ENCODE data around the gene EFHC2. TPM values are rescaled to one million over a fixed set of nuclear protein-coding genes. Genes with fewer than 3 reads are reported as not detected.

The EFHC2 gene, protein sequence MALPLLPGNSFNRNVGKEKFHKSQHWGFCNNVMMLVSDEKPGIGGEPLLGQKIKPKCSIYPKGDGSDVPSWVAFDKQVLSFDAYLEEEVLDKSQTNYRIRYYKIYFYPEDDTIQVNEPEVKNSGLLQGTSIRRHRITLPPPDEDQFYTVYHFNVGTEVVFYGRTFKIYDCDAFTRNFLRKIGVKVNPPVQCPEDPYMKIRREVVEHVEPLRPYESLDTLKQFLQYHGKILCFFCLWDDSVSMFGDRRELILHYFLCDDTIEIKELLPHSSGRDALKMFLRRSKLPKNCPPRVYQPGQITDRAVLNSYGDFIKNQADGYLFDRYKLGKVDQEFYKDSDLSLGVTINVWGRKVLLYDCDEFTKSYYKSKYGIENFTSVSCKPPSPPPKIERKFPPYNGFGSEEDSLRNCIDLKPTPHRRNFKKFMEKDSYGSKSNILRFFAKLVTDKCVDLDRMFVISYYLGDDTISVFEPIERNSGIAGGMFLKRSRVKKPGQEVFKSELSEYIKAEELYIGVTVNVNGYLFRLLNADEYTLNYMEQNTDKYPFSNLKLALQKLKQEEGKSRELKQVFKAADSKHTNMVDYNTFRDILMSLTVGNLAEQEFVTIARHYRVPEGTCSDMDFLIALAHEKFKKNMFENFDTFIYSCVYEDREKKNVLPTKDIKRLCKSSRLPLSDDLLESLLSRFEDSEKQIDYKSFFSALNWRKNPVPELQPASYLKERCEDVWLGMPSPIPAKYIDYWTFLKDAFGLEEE
- total RNA-seq (2021; ENCODE audit: unreplicated experiment) (0.28 TPM), Bru-seq, nascent RNA (percentile 15 among the genes with signal in this experiment), BruChase-seq, experiment 1, labeled RNA remaining after a 2-hour chase (percentile 11 among the genes with signal in this experiment), BruChase-seq, experiment 2, labeled RNA remaining after a 6-hour chase (percentile 12 among the genes with signal in this experiment)
- 0.38 TPM for polyA plus RNA-seq (2012; ENCODE audit: insufficient read length)
- long read RNA-seq, partial matches to known transcripts, result 0 of 1 reads
- long read RNA-seq, other reads (novel, unspliced or antisense), result 0 of 1 reads

DNA sequence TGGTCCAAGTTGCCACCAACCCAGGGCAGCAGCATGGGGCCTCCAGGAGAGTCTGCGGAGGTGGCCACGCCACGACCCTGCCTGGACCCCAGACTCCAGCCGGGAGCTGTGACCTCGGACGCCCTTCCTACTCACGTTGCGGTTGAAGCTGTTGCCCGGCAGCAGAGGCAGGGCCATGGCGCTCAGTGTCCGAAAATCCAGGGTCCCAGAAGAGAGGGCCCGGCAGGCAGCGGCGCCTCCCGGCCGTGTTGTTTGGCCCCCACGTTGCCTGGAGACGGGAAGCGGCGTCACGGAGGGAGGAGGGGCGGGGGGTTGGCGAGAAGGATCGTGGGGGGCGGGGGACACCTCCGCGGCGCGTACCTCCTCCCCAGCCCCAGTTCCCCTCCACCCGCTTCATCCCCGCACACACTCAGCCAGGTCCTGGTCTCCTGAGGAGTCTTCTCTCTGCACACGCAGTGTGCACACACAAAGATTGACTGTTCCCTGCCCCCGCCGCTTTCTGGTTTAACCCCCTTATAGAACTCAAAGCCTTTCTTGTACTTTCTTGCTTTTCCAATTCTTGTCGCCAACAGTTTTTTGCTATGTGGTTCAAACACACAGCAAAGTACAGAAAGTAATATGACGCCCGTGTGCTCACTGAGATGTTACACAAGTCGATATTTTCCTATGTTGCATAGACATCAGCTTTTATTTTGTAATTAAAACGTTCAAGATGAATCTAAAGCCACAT, at the start of gene EFHC2:
TSS of gene EFHC2 (minus strand) at position 261 of the 730 bp plus-strand sequence. CDS start at position 177, 84 bp downstream.
- intact Hi-C loops (cut with micrococcal nuclease; ENCODE audit: unreplicated experiment) (loop anchor here (1.0 kb wide), 1 partner anchor 49 kb away; no protein-coding TSS in a partner anchor), in situ Hi-C loops (cut with HindIII; ENCODE audit: low pct_unique_long_range_greater_than_20kb, low sequenced_read_pairs) (no loop called here)
- no TSS peak for BruUV-seq (replicated peaks)
- ATAC-seq (peak; percentile 83), DNase-seq (ENCODE audit: low read depth, low spot score) (no peak)
- CTCF ChIA-PET, result no interaction called here
- H3K4me3 ChIP-seq (ENCODE audit: low read depth in 2 of 2, low read length in 2 of 2), result peak within 1 kb of the TSS; percentile 32 to 66
- no peak for TF ChIP-seq TCF7L2 (IDR thresholded peaks at IDR 0.05; ENCODE audit: low read depth, low read length)
- TF ChIP-seq, protein P1, sequence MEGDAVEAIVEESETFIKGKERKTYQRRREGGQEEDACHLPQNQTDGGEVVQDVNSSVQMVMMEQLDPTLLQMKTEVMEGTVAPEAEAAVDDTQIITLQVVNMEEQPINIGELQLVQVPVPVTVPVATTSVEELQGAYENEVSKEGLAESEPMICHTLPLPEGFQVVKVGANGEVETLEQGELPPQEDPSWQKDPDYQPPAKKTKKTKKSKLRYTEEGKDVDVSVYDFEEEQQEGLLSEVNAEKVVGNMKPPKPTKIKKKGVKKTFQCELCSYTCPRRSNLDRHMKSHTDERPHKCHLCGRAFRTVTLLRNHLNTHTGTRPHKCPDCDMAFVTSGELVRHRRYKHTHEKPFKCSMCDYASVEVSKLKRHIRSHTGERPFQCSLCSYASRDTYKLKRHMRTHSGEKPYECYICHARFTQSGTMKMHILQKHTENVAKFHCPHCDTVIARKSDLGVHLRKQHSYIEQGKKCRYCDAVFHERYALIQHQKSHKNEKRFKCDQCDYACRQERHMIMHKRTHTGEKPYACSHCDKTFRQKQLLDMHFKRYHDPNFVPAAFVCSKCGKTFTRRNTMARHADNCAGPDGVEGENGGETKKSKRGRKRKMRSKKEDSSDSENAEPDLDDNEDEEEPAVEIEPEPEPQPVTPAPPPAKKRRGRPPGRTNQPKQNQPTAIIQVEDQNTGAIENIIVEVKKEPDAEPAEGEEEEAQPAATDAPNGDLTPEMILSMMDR (IDR thresholded peaks at IDR 0.05), result no peak
- H3K27me3 ChIP-seq (ENCODE audit: control insufficient read depth, insufficient read depth, low read length), result no peaks in the 10 kb centered on the region
- H3K27ac ChIP-seq (ENCODE audit: low read length), result no peak within 1 kb of the TSS
- H3K36me3 ChIP-seq (ENCODE audit: control insufficient read depth, insufficient read depth, low read length), result no peaks in the 10 kb centered on the region
- POLR2A ChIA-PET, result no interaction called here
- H3K9me3 ChIP-seq (ENCODE audit: control insufficient read depth, insufficient read depth, low read depth, low read length), result no peaks in the 10 kb centered on the region
- peaks cover 3% of the 10 kb centered on the region; the same call in 1 of the 2 replicates for H3K4me1 ChIP-seq (ENCODE audit: control insufficient read depth, insufficient read depth, low read length)

DNA sequence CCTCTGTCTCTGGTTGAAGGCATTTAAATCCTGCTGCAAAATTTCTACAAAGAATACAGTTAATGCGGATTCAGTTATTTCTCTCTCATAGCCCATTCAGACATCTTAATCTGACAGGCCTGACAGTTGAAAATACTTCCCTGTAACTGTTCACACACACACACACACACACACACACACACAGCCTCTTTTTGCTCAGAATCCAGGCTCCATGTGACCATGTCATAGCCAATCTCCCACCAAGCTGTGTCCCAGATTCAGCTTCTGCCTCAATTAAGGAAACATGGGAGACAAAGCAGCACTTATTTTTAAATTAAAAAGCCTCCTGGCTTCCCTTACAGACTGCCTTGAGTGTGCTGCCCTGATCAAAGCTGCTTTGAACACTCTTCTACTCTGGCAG, 49.3 kb upstream of the EFHC2 start:
- H3K9me3 ChIP-seq (ENCODE audit: control insufficient read depth, insufficient read depth, low read depth, low read length), result no peaks in the 10 kb centered on the region
- ChIA-PET POLR2A (no interaction called here), CTCF (interaction anchor here (0.6 kb wide), 1 partner anchor 87 kb away, joined by 3 read pairs; no protein-coding TSS in a partner anchor)
- H3K27me3 ChIP-seq (ENCODE audit: control insufficient read depth, insufficient read depth, low read length), result no peaks in the 10 kb centered on the region
- intact Hi-C loops (cut with micrococcal nuclease; ENCODE audit: unreplicated experiment), result no loop called here
- H3K27ac ChIP-seq (ENCODE audit: low read length), result no peak overlapping the region
- no peaks in the 10 kb centered on the region for H3K4me1 ChIP-seq (ENCODE audit: control insufficient read depth, insufficient read depth, low read length)
- no peak overlapping the region for H3K4me3 ChIP-seq (ENCODE audit: low read depth in 2 of 2, low read length in 2 of 2)
- in situ Hi-C loops (cut with HindIII; ENCODE audit: low pct_unique_long_range_greater_than_20kb, low sequenced_read_pairs), result no loop called here
- no peaks in the 10 kb centered on the region for H3K36me3 ChIP-seq (ENCODE audit: control insufficient read depth, insufficient read depth, low read length)
- TF ChIP-seq TCF7L2 (IDR thresholded peaks at IDR 0.05; ENCODE audit: low read depth, low read length), result no peak
- TF ChIP-seq POLR2AphosphoS5 (IDR thresholded peaks at IDR 0.05; ENCODE audit: low read depth, low read length), result no peak
- TF ChIP-seq, protein P2, sequence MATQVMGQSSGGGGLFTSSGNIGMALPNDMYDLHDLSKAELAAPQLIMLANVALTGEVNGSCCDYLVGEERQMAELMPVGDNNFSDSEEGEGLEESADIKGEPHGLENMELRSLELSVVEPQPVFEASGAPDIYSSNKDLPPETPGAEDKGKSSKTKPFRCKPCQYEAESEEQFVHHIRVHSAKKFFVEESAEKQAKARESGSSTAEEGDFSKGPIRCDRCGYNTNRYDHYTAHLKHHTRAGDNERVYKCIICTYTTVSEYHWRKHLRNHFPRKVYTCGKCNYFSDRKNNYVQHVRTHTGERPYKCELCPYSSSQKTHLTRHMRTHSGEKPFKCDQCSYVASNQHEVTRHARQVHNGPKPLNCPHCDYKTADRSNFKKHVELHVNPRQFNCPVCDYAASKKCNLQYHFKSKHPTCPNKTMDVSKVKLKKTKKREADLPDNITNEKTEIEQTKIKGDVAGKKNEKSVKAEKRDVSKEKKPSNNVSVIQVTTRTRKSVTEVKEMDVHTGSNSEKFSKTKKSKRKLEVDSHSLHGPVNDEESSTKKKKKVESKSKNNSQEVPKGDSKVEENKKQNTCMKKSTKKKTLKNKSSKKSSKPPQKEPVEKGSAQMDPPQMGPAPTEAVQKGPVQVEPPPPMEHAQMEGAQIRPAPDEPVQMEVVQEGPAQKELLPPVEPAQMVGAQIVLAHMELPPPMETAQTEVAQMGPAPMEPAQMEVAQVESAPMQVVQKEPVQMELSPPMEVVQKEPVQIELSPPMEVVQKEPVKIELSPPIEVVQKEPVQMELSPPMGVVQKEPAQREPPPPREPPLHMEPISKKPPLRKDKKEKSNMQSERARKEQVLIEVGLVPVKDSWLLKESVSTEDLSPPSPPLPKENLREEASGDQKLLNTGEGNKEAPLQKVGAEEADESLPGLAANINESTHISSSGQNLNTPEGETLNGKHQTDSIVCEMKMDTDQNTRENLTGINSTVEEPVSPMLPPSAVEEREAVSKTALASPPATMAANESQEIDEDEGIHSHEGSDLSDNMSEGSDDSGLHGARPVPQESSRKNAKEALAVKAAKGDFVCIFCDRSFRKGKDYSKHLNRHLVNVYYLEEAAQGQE (IDR thresholded peaks at IDR 0.05; ENCODE audit: insufficient read depth in 1 of 2, low read depth in 2 of 2, low read length in 1 of 2), result no peak
- TF ChIP-seq SIN3A (IDR thresholded peaks at IDR 0.05; ENCODE audit: borderline replicate concordance, insufficient read depth, low read depth, low read length), result no peak
- TF ChIP-seq, protein P1 (IDR thresholded peaks at IDR 0.05), result no peak
- ATAC-seq, result no peak
- DNase-seq (ENCODE audit: low read depth, low spot score), result no peak
- no TSS peak for BruUV-seq (replicated peaks)
